Fibroblast of lung (primary cell): Measurements from ENCODE around the gene HOXA9. TPM values are rescaled to one million over a fixed set of nuclear protein-coding genes. Genes with fewer than 3 reads are reported as not detected.
A peak's percentile ranks its signal among the peaks of the same experiment; 100 is the strongest.

ENCODE experiments used
- DNase-seq, 2 donors: peaks; one replicate each; pipeline versions ENCODE4 v3.0.0 to v3.0.0-alpha.2; 2010; ENCODE audit warnings: low read depth in 2 of 2
- H2AFZ ChIP-seq: 2 replicates; pipeline ENCODE4 v1.5.1; 2012; ENCODE audit warnings: low read length, control low read depth, inconsistent platforms
- H3K27ac ChIP-seq: 2 replicates; pipeline ENCODE4 v1.5.1; 2011; ENCODE audit warnings: low read length, control low read depth; ENCODE audit not compliant: insufficient read depth
- H3K27me3 ChIP-seq: 2 replicates; pipeline ENCODE4 v1.5.1; 2011; ENCODE audit warnings: mild to moderate bottlenecking, low read length; ENCODE audit not compliant: control insufficient read depth, insufficient read depth
- H3K36me3 ChIP-seq: 2 replicates; pipeline ENCODE4 v1.5.1; 2011; ENCODE audit warnings: low read length; ENCODE audit not compliant: control insufficient read depth, insufficient read depth
- H3K4me1 ChIP-seq: 2 replicates; pipeline ENCODE4 v1.5.1; 2011; ENCODE audit warnings: low read length; ENCODE audit not compliant: control insufficient read depth, insufficient read depth; ENCODE audit errors: extremely low read depth
- H3K4me2 ChIP-seq: 2 replicates; pipeline ENCODE4 v1.5.1; 2011; ENCODE audit warnings: low read length, control low read depth; ENCODE audit not compliant: insufficient read depth; ENCODE audit errors: extremely low read depth
- H3K4me3 ChIP-seq, 4 experiments: fragments of 200-600 bp in 1 of 4; sonication (generic) in 1 of 4; replicated peaks in 1 of 4; 2 replicates each; pipeline ENCODE4 v1.5.1; 2011 to 2016; ENCODE audit warnings: low read length in 4 of 4, low read depth in 3 of 4, mild to moderate bottlenecking in 3 of 4, control low read depth in 2 of 4, inconsistent platforms in 1 of 4, mixed read lengths in 1 of 4; ENCODE audit not compliant: insufficient read depth in 1 of 4; ENCODE audit errors: control extremely low read depth in 1 of 4
- H3K79me2 ChIP-seq: 2 replicates; pipeline ENCODE4 v1.5.1; 2012; ENCODE audit warnings: mild to moderate bottlenecking, low read length, inconsistent platforms; ENCODE audit not compliant: control insufficient read depth, insufficient read depth
- H3K9ac ChIP-seq: 2 replicates; pipeline ENCODE4 v1.5.1; 2011; ENCODE audit warnings: mild to moderate bottlenecking, low read length, control low read depth; ENCODE audit not compliant: insufficient read depth
- H3K9me3 ChIP-seq: 2 replicates; pipeline ENCODE4 v1.5.1; 2012; ENCODE audit warnings: low read depth, low read length; ENCODE audit not compliant: control insufficient read depth, insufficient read depth
- H4K20me1 ChIP-seq: 2 replicates; pipeline ENCODE4 v1.5.1; 2011; ENCODE audit warnings: low read length; ENCODE audit not compliant: control insufficient read depth, insufficient read depth; ENCODE audit errors: extremely low read depth
- EZH2 ChIP-seq: IDR thresholded peaks from 2 replicates; pipeline ENCODE4 v1.5.1; 2012; ENCODE audit warnings: low read length, control low read depth, mild to moderate bottlenecking; ENCODE audit errors: missing control alignments
- polyA plus RNA-seq, 2 donors: library from polyadenylated mRNA; depleted of rRNA in 1 of 2; stranded (reverse) in 1 of 2; unstranded in 1 of 2; fragments of >200 nt; gene quantifications; 2 replicates each; pipeline ENCODE4 v1.2.1, GENCODE V29; 2011 to 2012; ENCODE audit warnings: missing spikeins in 1 of 2
- total RNA-seq: library from RNA; depleted of rRNA; stranded (reverse); fragments of >200 nt; gene quantifications from 2 replicates; pipeline ENCODE4 v1.2.1, GENCODE V29; 2014
- TF ChIP-seq, protein P1 (sequence below), 2 donors: IDR thresholded peaks in 1 of 2; conservative IDR thresholded peaks in 1 of 2; 1 replicate in 1 of 2; 2 replicates in 1 of 2; pipeline ENCODE4 v1.5.1; 2011 to 2012; ENCODE audit warnings: low read length in 2 of 2, control low read depth in 1 of 2, inconsistent platforms in 1 of 2, low read depth in 1 of 2, mild to moderate bottlenecking in 1 of 2

The HOXA9 gene
- total and polyA plus RNA-seq, 2 donors (not counting 1 experiment from before 2014, with no cell fraction given), result 0.08 TPM; not detected in 1

DNA sequence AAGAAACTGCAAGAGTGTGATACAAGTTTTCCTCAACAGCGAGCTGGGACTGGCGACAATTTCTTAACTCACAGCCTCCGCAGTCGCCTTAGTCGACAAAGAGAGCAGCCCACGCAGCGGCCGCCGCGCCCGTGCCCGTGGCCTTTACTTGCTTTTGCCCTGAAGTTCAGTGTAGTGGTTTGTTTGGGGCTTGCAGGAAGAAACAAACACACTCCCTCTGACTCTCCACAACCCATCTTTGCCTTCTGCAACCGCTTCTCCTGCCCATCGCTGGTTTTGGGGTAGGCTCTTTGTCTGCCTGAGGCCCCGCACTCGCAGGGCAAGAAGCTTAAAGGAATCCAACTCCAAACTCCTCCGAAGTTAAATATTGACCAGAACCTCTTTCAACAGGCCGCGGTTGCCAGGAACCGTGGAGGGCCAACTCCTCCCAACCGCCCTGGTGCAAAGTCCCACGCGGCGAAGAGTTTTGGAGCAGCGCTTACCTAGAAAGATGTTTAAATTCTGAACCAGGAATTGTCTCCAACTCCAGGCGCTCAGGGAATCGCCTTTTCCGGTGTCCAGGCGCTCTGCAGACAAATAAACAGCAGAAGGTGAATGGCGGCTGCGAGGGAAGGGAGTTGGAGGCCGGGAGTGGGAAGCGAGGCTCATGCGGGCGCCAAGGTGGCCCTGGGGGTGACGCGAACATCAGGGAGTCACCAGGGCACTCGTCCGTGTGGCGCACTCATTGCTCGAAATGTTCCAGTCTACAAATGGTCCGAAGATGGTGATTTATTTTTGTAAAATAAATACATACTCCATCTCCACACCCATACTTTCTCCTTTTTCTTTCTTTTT lies 43.0 kb downstream of the HOXA9 start:
- Histone ChIP-seq H3K36me3 (no peaks in the 10 kb centered on the region), H3K4me2 (peak overlapping the region; percentile 90), H3K9me3 (no peaks in the 10 kb centered on the region), H3K27me3 (no peaks in the 10 kb centered on the region), H3K4me3 (peak overlapping the region; percentile 35 to 57 (median 41)), H3K9ac (peak overlapping the region; percentile 35), H3K27ac (peak overlapping the region; percentile 74), H4K20me1 (no peaks in the 10 kb centered on the region), H3K79me2 (peaks cover 35% of the 10 kb centered on the region), H2AFZ (no peak overlapping the region), H3K4me1 (peaks cover 27% of the 10 kb centered on the region)
- peak; percentile 41 to 42 for DNase-seq
- TF ChIP-seq EZH2, result no peak

DNA sequence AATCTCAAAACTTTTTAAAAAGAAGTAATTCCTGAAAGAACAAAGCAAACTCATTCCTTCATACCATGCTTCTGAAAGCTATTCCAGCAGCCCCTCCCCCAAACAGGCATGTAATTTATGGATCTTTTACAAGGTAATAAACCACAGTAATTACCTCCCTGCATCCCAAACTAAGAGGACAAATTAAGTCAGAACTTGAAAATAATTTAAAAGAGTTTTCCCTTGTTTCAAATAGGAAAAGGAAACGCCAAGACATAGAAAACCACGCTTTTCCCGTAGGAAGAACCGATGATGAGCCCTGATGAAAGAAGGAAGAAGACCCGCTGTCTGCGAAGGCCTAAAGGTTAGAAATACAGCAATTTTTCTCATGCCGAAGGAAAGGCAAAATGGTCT lies 43.7 kb downstream of the HOXA9 start:
- Histone ChIP-seq H3K9ac (no peak overlapping the region), H3K27ac (peak overlapping the region; percentile 74)

DNA sequence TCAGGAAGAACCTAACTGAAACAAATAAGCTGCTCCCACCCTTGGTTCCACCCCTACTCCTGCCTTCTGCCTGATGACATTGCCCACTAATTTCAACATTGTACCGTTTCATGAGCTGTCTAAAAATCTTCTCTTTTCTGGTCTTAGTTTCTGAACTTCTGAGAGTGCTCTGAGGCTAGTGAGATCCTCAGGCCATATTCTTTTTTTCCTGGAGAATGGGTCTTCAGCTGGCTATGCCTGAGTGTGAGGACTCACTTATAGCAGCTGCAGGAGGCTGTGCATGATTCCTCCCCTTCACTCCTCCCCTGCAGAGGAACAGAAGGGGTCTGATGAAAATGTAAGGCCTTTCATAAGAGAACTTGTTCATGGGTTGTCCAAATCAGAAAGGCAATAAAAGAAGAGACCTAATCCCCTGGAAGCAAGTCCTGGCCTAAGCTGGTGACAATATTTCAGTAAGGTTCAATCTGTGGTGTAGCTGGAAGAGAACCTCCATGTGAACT lies 45.9 kb downstream of the HOXA9 start:
- peaks cover 59% of the 10 kb centered on the region for H3K79me2 ChIP-seq

More for the DNA sequence above, 43.7 kb downstream of the HOXA9 start:
- TF ChIP-seq, protein P1, sequence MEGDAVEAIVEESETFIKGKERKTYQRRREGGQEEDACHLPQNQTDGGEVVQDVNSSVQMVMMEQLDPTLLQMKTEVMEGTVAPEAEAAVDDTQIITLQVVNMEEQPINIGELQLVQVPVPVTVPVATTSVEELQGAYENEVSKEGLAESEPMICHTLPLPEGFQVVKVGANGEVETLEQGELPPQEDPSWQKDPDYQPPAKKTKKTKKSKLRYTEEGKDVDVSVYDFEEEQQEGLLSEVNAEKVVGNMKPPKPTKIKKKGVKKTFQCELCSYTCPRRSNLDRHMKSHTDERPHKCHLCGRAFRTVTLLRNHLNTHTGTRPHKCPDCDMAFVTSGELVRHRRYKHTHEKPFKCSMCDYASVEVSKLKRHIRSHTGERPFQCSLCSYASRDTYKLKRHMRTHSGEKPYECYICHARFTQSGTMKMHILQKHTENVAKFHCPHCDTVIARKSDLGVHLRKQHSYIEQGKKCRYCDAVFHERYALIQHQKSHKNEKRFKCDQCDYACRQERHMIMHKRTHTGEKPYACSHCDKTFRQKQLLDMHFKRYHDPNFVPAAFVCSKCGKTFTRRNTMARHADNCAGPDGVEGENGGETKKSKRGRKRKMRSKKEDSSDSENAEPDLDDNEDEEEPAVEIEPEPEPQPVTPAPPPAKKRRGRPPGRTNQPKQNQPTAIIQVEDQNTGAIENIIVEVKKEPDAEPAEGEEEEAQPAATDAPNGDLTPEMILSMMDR (conservative IDR thresholded peaks at IDR 0.05 in 1 of 2, IDR thresholded peaks at IDR 0.05 in 1 of 2; ENCODE audit: low read depth in 1 of 2, low read length in 2 of 2), result no peak
- no peaks in the 10 kb centered on the region for H3K27me3 ChIP-seq
- no peaks in the 10 kb centered on the region for H3K9me3 ChIP-seq
- H4K20me1 ChIP-seq, result no peaks in the 10 kb centered on the region
- no peaks in the 10 kb centered on the region for H3K36me3 ChIP-seq
- peak overlapping the region; percentile 90 for H3K4me2 ChIP-seq
- H3K4me3 ChIP-seq, result peak overlapping the region; percentile 35 to 57 (median 41)
- no peak overlapping the region for H2AFZ ChIP-seq
- peaks cover 41% of the 10 kb centered on the region for H3K79me2 ChIP-seq
- DNase-seq, result peak in 1 of 2 donors; percentile 32
- H3K4me1 ChIP-seq, result peaks cover 27% of the 10 kb centered on the region

More for the DNA sequence above, 45.9 kb downstream of the HOXA9 start:
- Histone ChIP-seq H3K36me3 (no peaks in the 10 kb centered on the region), H3K27ac (no peak overlapping the region), H3K4me1 (peaks cover 28% of the 10 kb centered on the region), H4K20me1 (no peaks in the 10 kb centered on the region), H3K9me3 (no peaks in the 10 kb centered on the region), H3K9ac (no peak overlapping the region), H2AFZ (no peak overlapping the region), H3K4me2 (no peak overlapping the region), H3K27me3 (no peaks in the 10 kb centered on the region), H3K4me3 (peak overlapping the region in 1 of 4 experiments; percentile 92)
- TF ChIP-seq EZH2, result no peak
- TF ChIP-seq, protein P1 (conservative IDR thresholded peaks at IDR 0.05 in 1 of 2, IDR thresholded peaks at IDR 0.05 in 1 of 2; ENCODE audit: low read depth in 1 of 2, low read length in 2 of 2), result no peak
- peak in 1 of 2 donors; percentile 18 for DNase-seq
